H1 (cell line): ENCODE measurements around the gene CCDC175. TPM values are rescaled to one million over a fixed set of nuclear protein-coding genes. Genes with fewer than 3 reads are reported as not detected.
A peak's percentile ranks its signal among the peaks of the same experiment; 100 is the strongest.

Experiments
- CTCF ChIA-PET: fragments of 300-600 bp; sonication (Branson Sonifier 250); formaldehyde crosslinking; loops from one replicate; lab custom pipeline; 2021; ENCODE audit not compliant: partially characterized antibody; lab: Charles Lee
- POLR2A ChIA-PET: fragments of 300-600 bp; sonication (Branson Sonifier 250); formaldehyde crosslinking; loops from one replicate; lab custom pipeline; 2021; ENCODE audit warnings: inconsistent platforms; ENCODE audit not compliant: partially characterized antibody; lab: Charles Lee
- DNase-seq, 2 experiments: peaks; one replicate each; pipeline versions ENCODE4 v3.0.0 to v3.0.0-alpha.2; 2010 to 2022; ENCODE audit warnings: low spot score in 2 of 2, low read depth in 1 of 2, mixed read lengths in 1 of 2
- FAIRE-seq: peaks from 2 replicates; lab custom pipeline; 2011; peaks lifted over from hg19 to GRCh38; lab: Jason Lieb, UNC
- H2AFZ ChIP-seq: 2 replicates; pipeline ENCODE4 v1.8.1; 2012; ENCODE audit warnings: low read length, inconsistent platforms
- H2AK5ac ChIP-seq: 2 replicates; pipeline ENCODE4 v1.6.1; 2013; ENCODE audit warnings: low read depth, low read length
- H2BK120ac ChIP-seq: replicated peaks from 2 replicates; pipeline ENCODE3; 2013; ENCODE audit warnings: low read depth, low read length, inconsistent platforms
- H2BK12ac ChIP-seq: 2 replicates; pipeline ENCODE4 v1.6.1; 2013; ENCODE audit warnings: low read depth, low read length
- H2BK15ac ChIP-seq: 2 replicates; pipeline ENCODE4 v1.6.1; 2013; ENCODE audit warnings: low read length
- H2BK20ac ChIP-seq: 2 replicates; pipeline ENCODE4 v1.6.1; 2013; ENCODE audit warnings: low read length
- H2BK5ac ChIP-seq: 2 replicates; pipeline ENCODE4 v1.6.1; 2013; ENCODE audit warnings: low read depth, low read length
- H3K14ac ChIP-seq: 2 replicates; pipeline ENCODE4 v1.6.1; 2013; ENCODE audit warnings: inconsistent platforms; ENCODE audit not compliant: insufficient read length
- H3K18ac ChIP-seq: 2 replicates; pipeline ENCODE4 v1.6.1; 2013; ENCODE audit warnings: low read length; ENCODE audit errors: extremely low read depth
- H3K23ac ChIP-seq: 2 replicates; pipeline ENCODE4 v1.6.1; 2013; ENCODE audit warnings: inconsistent platforms; ENCODE audit not compliant: insufficient read length
- H3K23me2 ChIP-seq: 2 replicates; pipeline ENCODE4 v1.6.1; 2013; ENCODE audit warnings: low read depth, low read length
- H3K27ac ChIP-seq: 2 replicates; pipeline ENCODE4 v1.6.1; 2011; ENCODE audit warnings: low read depth, low read length, inconsistent platforms
- H3K27me3 ChIP-seq, 4 experiments: replicated peaks in 1 of 4; 1 replicate in 1 of 4; 2 replicates in 3 of 4; pipeline versions ENCODE4 v1.6.1 to v1.8.1; 2011 to 2013; ENCODE audit warnings: low read length in 3 of 4, mild to moderate bottlenecking in 3 of 4, inconsistent platforms in 2 of 4, mixed read lengths in 2 of 4, moderate library complexity in 1 of 4; ENCODE audit not compliant: control insufficient read depth in 3 of 4, insufficient read depth in 3 of 4; ENCODE audit errors: extremely low read depth in 1 of 4
- H3K36me3 ChIP-seq, 4 experiments: 2 replicates each; pipeline versions ENCODE4 v1.6.1 to v1.8.1; 2011 to 2013; ENCODE audit warnings: mild to moderate bottlenecking in 4 of 4, low read length in 3 of 4, moderate library complexity in 2 of 4, control low read depth in 1 of 4, inconsistent platforms in 1 of 4; ENCODE audit not compliant: insufficient read depth in 4 of 4, control insufficient read depth in 2 of 4
- H3K4ac ChIP-seq: replicated peaks from 2 replicates; pipeline ENCODE3; 2013; ENCODE audit warnings: low read length, low read depth, mixed read lengths, inconsistent platforms; ENCODE audit not compliant: insufficient read length
- H3K4me1 ChIP-seq, 4 experiments: replicated peaks in 1 of 4; 1 replicate in 1 of 4; 2 replicates in 3 of 4; pipeline versions ENCODE4 v1.6.1 to v1.8.1; 2011 to 2013; ENCODE audit warnings: low read length in 3 of 4, inconsistent platforms in 2 of 4, mixed read lengths in 1 of 4; ENCODE audit not compliant: insufficient read depth in 4 of 4, control insufficient read depth in 3 of 4
- H3K4me2 ChIP-seq, 2 experiments: 2 replicates each; pipeline versions ENCODE4 v1.6.1 to v1.8.1; 2011 to 2013; ENCODE audit warnings: low read depth in 2 of 2, low read length in 2 of 2, control low read depth in 1 of 2, inconsistent platforms in 1 of 2, mild to moderate bottlenecking in 1 of 2; ENCODE audit not compliant: insufficient read depth in 1 of 2
- H3K4me3 ChIP-seq, 4 experiments: fragments of 200-600, 300-600 bp in 1 of 4; sonication (generic), shearing (Covaris generic), sonication (Bioruptor Twin) in 1 of 4; 2 replicates each; pipeline versions ENCODE4 v1.5.1 to v1.8.1; 2011 to 2016; ENCODE audit warnings: low read length in 4 of 4, low read depth in 3 of 4, control low read depth in 2 of 4, inconsistent platforms in 2 of 4, mild to moderate bottlenecking in 2 of 4, mixed read lengths in 1 of 4, moderate library complexity in 1 of 4; ENCODE audit not compliant: insufficient read depth in 2 of 4; ENCODE audit errors: extremely low read depth in 1 of 4
- H3K56ac ChIP-seq: replicated peaks from 2 replicates; pipeline ENCODE3; 2013; ENCODE audit warnings: low read depth, mild to moderate bottlenecking, mixed read lengths, low read length, inconsistent platforms; ENCODE audit not compliant: insufficient read length
- H3K79me1 ChIP-seq: 2 replicates; pipeline ENCODE4 v1.6.1; 2013; ENCODE audit warnings: low read depth, low read length, control low read depth
- H3K79me2 ChIP-seq, 2 experiments: 2 replicates each; pipeline versions ENCODE4 v1.6.1 to v1.8.1; 2012 to 2013; ENCODE audit warnings: low read length in 2 of 2, mild to moderate bottlenecking in 2 of 2, inconsistent platforms in 1 of 2; ENCODE audit not compliant: insufficient read depth in 2 of 2, control insufficient read depth in 1 of 2
- H3K9ac ChIP-seq, 4 experiments: replicated peaks in 1 of 4; 1 replicate in 1 of 4; 2 replicates in 3 of 4; pipeline versions ENCODE4 v1.6.1 to v1.8.1; 2011 to 2013; ENCODE audit warnings: low read depth in 3 of 4, low read length in 3 of 4, control low read depth in 2 of 4, mild to moderate bottlenecking in 2 of 4, moderate library complexity in 2 of 4, inconsistent platforms in 1 of 4; ENCODE audit errors: extremely low read depth in 1 of 4
- H3K9me3 ChIP-seq, 2 experiments: 2 replicates each; pipeline versions ENCODE4 v1.6.1 to v1.8.1; 2012 to 2013; ENCODE audit warnings: mild to moderate bottlenecking in 2 of 2, moderate library complexity in 2 of 2, control low read depth in 1 of 2, inconsistent platforms in 1 of 2, low read depth in 1 of 2, low read length in 1 of 2, mixed read lengths in 1 of 2; ENCODE audit not compliant: insufficient read depth in 2 of 2
- H4K20me1 ChIP-seq, 2 experiments: replicated peaks in 1 of 2; 2 replicates each; pipeline versions ENCODE3 to v1.8.1; 2011 to 2013; ENCODE audit warnings: inconsistent platforms in 2 of 2, low read length in 2 of 2, mild to moderate bottlenecking in 1 of 2; ENCODE audit not compliant: insufficient read depth in 2 of 2, control insufficient read depth in 1 of 2
- H4K5ac ChIP-seq: 2 replicates; pipeline ENCODE4 v1.6.1; 2013; ENCODE audit warnings: low read length, low read depth, mixed read lengths, inconsistent platforms; ENCODE audit not compliant: insufficient read length
- H4K8ac ChIP-seq: 2 replicates; pipeline ENCODE4 v1.8.0; 2013; ENCODE audit warnings: mild to moderate bottlenecking, moderate library complexity, low read length, inconsistent platforms; ENCODE audit not compliant: insufficient read depth; ENCODE audit errors: extremely low read depth
- H4K91ac ChIP-seq: replicated peaks from 2 replicates; pipeline ENCODE3; 2013; ENCODE audit warnings: low read length, mixed read lengths, inconsistent platforms; ENCODE audit not compliant: insufficient read length
- CTBP2 ChIP-seq: IDR thresholded peaks from 2 replicates; pipeline ENCODE4 v1.7.0; 2011; ENCODE audit warnings: borderline replicate concordance, mild to moderate bottlenecking, moderate library complexity, mixed read lengths, low read length; ENCODE audit not compliant: insufficient read depth, insufficient read length
- EZH2 ChIP-seq: fragments of 200-600 bp; sonication (generic); IDR thresholded peaks from 2 replicates; pipeline ENCODE4 v1.7.1; 2012; ENCODE audit warnings: low read depth, mild to moderate bottlenecking, moderate library complexity, low read length, inconsistent platforms; ENCODE audit not compliant: severe bottlenecking
- JUND ChIP-seq: IDR thresholded peaks from 2 replicates; pipeline ENCODE4 v1.6.1; 2011; ENCODE audit warnings: mild to moderate bottlenecking, improper control_type of control experiment, low read length
- NRF1 ChIP-seq: IDR thresholded peaks from 2 replicates; pipeline ENCODE4 v1.6.1; 2011; ENCODE audit warnings: mild to moderate bottlenecking, low read depth, low read length, improper control_type of control experiment
- SIN3A ChIP-seq, 2 experiments: IDR thresholded peaks in 1 of 2; conservative IDR thresholded peaks in 1 of 2; 2 replicates each; pipeline ENCODE4 v1.6.1; 2011 to 2012; ENCODE audit warnings: low read length in 2 of 2, improper control_type of control experiment in 1 of 2, low read depth in 1 of 2, mild to moderate bottlenecking in 1 of 2
- SP1 ChIP-seq: IDR thresholded peaks from 2 replicates; pipeline ENCODE4 v1.6.1; 2011; ENCODE audit warnings: low read depth, low read length
- TAF1 ChIP-seq: IDR thresholded peaks from 2 replicates; pipeline ENCODE4 v1.6.1; 2011; ENCODE audit warnings: mild to moderate bottlenecking, low read depth, low read length
- YY1 ChIP-seq: IDR thresholded peaks from 2 replicates; pipeline ENCODE4 v1.6.1; 2011; ENCODE audit warnings: low read depth, mild to moderate bottlenecking, low read length
- ZNF274 ChIP-seq: IDR thresholded peaks from 2 replicates; pipeline ENCODE4 v1.7.0; 2012; ENCODE audit warnings: low read length, borderline replicate concordance; ENCODE audit errors: extremely low read depth
- WGBS, 2 experiments: shearing (Covaris generic) in 1 of 2; methylation state at CpG; one replicate each; pipeline versions ENCODE4 v1.1.6 to v1.1.7; 2013 to 2015; ENCODE audit warnings: low lambda C conversion rate in 2 of 2, mixed read lengths in 2 of 2, inconsistent platforms in 1 of 2, low coverage in 1 of 2, missing lambda C conversion rate in 1 of 2; ENCODE audit not compliant: insufficient replicate concordance in 2 of 2, insufficient coverage in 1 of 2, insufficient read length in 1 of 2; ENCODE audit errors: extremely low coverage in 1 of 2, missing lambda C conversion rate in 1 of 2; 5-methylcytosine and 5-hydroxymethylcytosine counted together
- polyA plus RNA-seq, 7 experiments: library from polyadenylated mRNA; depleted of rRNA in 3 of 7; stranded (reverse) in 5 of 7; unstranded in 2 of 7; fragments of >200 nt in 5 of 7; fragments of 200-250 nt in 2 of 7; gene quantifications; 1 replicate in 5 of 7; 2 replicates in 1 of 7; 4 replicates in 1 of 7; pipeline versions ENCODE4 v1.2.1 to v1.2.3, GENCODE V29; 2011 to 2013; ENCODE audit warnings: missing spikeins in 2 of 7, mixed read lengths in 2 of 7
- total RNA-seq: library from RNA; stranded (reverse); fragmentation: NEBNext Ultra II Directional; extraction: Animal tissue kit (Norgen Biotek cat#: 25700); gene quantifications from 2 replicates; pipeline ENCODE4 v1.2.1, GENCODE V29; 2021

CCDC175 gene
- total and polyA plus RNA-seq, 2 of the 8 experiments (the other 6 are each of a cell fraction or from before 2014, with no cell fraction given): 0.19 TPM; not detected in 1

- H3K27ac ChIP-seq: peak within 1 kb of the TSS; percentile 82
- peak within 1 kb of the TSS; percentile 73 for H2AFZ ChIP-seq
- peak within 1 kb of the TSS; percentile 95 for H4K91ac ChIP-seq
- H2BK5ac ChIP-seq: peak within 1 kb of the TSS; percentile 89
- peaks cover 0 to 47% of the 10 kb centered on the region in 2 experiments; a peak in 3 of 4 replicates for H3K79me2 ChIP-seq
- H3K79me1 ChIP-seq: no peaks in the 10 kb centered on the region
- H4K8ac ChIP-seq: peak within 1 kb of the TSS; percentile 96
- peak within 1 kb of the TSS; percentile 83; the same call in 1 of the 2 replicates for H2BK15ac ChIP-seq
- no peak within 1 kb of the TSS for H3K23ac ChIP-seq
- peaks cover 0 to 10% (median 3%) of the 10 kb centered on the region in 4 experiments; a peak in 3 of 7 replicates for H3K4me1 ChIP-seq
- ChIA-PET POLR2A (interaction anchor here (0.8 to 2.3 kb wide), 11 partner anchors 9 to 295 kb away, joined by 3 to 9 read pairs (median 5); partner anchors contain the start of genes DAAM1 and GPR135), CTCF (interaction anchor here (0.6 to 2.2 kb wide), 12 partner anchors 10 to 673 kb away, joined by 3 to 6 read pairs (median 4); partner anchors contain the start of gene CCDC175)
- H3K23me2 ChIP-seq: peaks cover 7% of the 10 kb centered on the region
- no peak within 1 kb of the TSS for H2AK5ac ChIP-seq
- peak within 1 kb of the TSS; percentile 34 for H3K56ac ChIP-seq
- no peaks in the 10 kb centered on the region for H3K9me3 ChIP-seq
- 0 out of 2 replicates have a peak within 1 kb of the TSS, but pooled peaks have one; percentile 55 for H2BK12ac ChIP-seq
- FAIRE-seq (no peak), DNase-seq (peak; percentile 85 to 98)
- no peaks in the 10 kb centered on the region for H3K27me3 ChIP-seq
- WGBS, 2 experiments: 2% methylated on average over 73 of the region's 92 CpGs; no CpG with 5 or more reads in 1 of the 2 experiments
- peak within 1 kb of the TSS; percentile 89 to 97 for H3K4me2 ChIP-seq
- H2BK20ac ChIP-seq: no peak within 1 kb of the TSS
- no peak within 1 kb of the TSS for H2BK120ac ChIP-seq
- H3K14ac ChIP-seq: peak within 1 kb of the TSS; percentile 43
- H4K20me1 ChIP-seq: peaks cover 0 to 2% of the 10 kb centered on the region in 2 experiments
- peak within 1 kb of the TSS; percentile 84 for H3K4ac ChIP-seq
- H3K9ac ChIP-seq: peak within 1 kb of the TSS; percentile 63 to 80 (median 72)
- H3K36me3 ChIP-seq: peaks cover 5 to 17% (median 10%) of the 10 kb centered on the region in 4 experiments
- peak within 1 kb of the TSS; percentile 91 for H3K18ac ChIP-seq
- H4K5ac ChIP-seq: peak within 1 kb of the TSS; percentile 96
- H3K4me3 ChIP-seq: peak within 1 kb of the TSS; percentile 71 to 90 (median 75)
- TF ChIP-seq CTBP2: peak; percentile 55
- no peak for TF ChIP-seq NRF1
- no peak for TF ChIP-seq YY1
- peak; percentile 69 for TF ChIP-seq TAF1
- TF ChIP-seq ZNF274: no peak
- no peak for TF ChIP-seq EZH2
- TF ChIP-seq SP1: no peak; the same call in 1 of the 2 replicates
- TF ChIP-seq JUND: no peak
- peak; percentile 30 to 78; a peak in 2 of 4 replicates for TF ChIP-seq SIN3A (conservative IDR thresholded peaks at IDR 0.05 in 1 of 2, IDR thresholded peaks at IDR 0.05 in 1 of 2; ENCODE audit: low read depth in 1 of 2, low read length in 2 of 2)
These were observed 92.6 kb downstream of the CCDC175 start, which contains the start of the genes JKAMP and L3HYPDH for GRCh38 chr14:59483819-59484638. Gene JKAMP (plus strand): TSS chr14:59484517. CDS start chr14:59484590, 73 bp downstream. Gene L3HYPDH (minus strand): TSS chr14:59484408. CDS start chr14:59484316, 92 bp downstream.
